HG03439 (cell line): ENCODE results near the gene TRPM2.
"Not testable (repeated sequence)": the region's sequence is repeated elsewhere in the genome, so short reads cannot be mapped to it uniquely, and the experiment has no call there.

Experiments
- ATAC-seq: cut with Tn5 transposase; IDR thresholded peaks from one replicate; pipeline ENCODE4 v1.9.1; 2021; ENCODE audit warnings: mild to moderate bottlenecking, moderate library complexity; ENCODE audit not compliant: unreplicated experiment

The TRPM2 gene

DNA sequence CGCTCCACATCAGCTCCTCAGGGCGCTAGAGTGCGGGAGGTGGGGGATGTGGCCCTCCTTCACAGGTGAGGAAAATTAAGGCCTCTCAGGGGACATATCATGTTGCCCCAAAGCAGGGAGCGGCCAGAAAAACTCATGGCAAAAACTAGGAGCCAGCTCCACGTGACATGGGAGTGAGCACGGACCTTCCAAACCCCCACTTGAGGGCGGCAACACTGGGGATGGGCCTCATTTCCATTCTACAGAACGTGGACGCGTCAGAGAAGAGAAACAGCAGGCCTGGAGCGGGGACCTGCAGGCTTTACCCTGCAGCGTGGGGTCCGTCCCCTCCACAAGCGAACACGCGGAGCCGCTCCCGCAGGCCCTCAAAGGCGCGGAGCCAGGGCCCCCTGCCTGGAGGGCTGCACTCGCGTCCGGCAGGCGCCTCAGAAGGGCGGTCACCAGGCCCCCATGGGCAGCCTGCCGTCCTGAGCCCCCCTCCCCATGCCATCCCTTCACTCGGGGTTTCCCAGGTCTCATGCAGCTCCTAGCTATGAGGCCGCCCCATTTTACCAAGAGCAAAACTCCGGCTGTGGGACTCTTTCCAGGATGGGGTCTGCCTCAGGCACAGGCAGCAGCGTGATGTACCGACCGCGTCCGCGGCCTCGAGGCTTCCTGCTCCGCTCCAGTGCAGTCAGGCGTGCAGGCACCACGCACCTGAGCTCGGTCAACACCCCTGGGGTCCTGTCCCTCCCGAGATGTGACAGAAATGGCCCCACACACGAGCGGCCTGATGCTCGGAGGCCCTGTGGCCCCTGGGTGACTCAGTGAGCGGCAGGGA is 19.7 kb upstream of the TRPM2 start:
- ATAC-seq = no peak

DNA sequence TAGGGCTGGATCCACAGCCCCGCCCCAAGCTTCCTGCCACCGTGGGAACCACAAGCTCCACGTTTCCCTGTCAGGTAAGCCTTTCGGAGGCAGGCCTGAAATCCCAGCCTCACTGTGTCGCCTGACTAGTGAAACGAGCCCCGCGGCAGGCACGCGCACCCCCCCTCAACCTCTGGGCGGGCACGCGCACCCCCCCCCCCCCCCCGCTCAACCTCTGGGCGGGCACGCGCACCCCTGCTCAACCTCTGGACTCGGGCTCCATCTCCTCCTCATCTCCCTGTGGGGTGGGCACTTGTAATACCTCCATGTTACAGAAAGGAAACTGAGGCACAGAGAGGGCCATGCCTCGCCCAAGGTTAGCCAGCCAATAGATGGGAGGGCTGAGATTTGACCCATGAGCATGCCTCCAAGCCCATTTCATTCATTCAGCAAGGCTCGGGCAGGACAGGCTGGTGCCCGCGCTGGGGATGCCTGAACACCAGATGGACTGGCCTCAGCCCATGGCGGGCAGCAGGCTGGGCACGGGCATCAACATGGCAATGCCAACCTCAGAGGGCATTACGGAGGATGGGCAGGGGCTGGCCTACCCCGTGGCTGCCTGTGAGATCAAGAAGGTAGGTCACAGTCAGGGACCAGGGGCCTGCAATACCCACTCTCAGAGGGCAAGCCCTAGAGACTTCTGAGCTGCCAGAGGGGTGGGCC is 18.9 kb upstream of the TRPM2 start:
- ATAC-seq = no peak

DNA sequence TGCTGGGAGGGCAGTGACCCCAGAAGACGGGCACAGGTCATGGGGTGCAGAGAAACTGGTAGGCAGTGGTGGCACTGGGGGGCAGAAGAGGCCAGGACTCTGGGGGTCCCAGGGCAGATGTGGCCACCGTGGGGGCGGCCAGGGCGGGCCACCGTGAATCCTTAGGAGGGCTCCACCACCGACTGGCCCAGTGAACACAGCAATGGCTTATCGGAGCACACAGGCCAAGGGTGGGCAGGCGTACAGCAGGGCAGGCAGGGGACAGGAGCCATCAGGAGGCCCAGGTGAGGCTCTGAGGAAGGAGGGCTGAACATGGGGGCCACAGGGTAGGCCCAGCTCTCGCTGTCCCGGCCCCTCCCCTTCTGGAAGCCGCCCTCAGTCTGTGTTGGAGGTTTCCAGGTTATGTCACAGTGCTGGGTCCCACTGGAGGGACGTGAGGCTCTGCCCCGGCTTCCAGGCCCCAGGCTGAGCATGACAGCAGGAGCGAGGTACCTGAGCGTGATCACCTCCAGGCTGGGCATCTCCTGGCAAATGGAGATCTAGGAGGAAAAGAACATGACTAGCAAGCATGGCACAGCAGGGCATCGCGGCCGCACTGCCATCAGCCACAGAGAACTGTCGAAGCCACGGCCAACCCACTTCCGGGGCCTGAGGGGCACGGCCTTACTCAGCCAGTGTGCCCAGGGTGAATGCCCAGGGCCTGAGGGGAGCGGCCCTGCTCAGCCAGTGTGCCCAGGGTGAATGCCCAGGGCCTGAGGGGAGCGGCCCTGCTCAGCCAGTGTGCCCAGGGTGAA is 18.0 kb upstream of the TRPM2 start:
- ATAC-seq = no peak

DNA sequence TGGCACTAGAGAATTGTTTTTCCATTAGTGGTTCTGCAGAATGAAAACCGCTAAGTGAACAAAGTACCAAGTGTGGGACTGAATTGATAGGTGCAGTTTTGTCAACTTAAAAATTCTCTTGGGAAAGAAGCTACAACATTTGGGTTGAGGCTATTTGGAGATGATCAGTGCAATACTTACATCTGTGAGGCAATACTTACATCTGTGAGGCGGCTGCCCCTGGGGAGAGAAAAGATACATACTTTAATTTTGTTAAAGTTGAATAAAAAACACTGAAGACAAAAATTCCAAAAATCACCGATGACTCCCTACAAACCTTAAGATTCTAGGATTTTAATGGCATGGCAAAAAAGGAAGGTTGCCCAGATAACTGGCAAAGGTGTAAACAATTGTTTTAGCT is 16.0 kb upstream of the TRPM2 start:
- ATAC-seq = no peak

DNA sequence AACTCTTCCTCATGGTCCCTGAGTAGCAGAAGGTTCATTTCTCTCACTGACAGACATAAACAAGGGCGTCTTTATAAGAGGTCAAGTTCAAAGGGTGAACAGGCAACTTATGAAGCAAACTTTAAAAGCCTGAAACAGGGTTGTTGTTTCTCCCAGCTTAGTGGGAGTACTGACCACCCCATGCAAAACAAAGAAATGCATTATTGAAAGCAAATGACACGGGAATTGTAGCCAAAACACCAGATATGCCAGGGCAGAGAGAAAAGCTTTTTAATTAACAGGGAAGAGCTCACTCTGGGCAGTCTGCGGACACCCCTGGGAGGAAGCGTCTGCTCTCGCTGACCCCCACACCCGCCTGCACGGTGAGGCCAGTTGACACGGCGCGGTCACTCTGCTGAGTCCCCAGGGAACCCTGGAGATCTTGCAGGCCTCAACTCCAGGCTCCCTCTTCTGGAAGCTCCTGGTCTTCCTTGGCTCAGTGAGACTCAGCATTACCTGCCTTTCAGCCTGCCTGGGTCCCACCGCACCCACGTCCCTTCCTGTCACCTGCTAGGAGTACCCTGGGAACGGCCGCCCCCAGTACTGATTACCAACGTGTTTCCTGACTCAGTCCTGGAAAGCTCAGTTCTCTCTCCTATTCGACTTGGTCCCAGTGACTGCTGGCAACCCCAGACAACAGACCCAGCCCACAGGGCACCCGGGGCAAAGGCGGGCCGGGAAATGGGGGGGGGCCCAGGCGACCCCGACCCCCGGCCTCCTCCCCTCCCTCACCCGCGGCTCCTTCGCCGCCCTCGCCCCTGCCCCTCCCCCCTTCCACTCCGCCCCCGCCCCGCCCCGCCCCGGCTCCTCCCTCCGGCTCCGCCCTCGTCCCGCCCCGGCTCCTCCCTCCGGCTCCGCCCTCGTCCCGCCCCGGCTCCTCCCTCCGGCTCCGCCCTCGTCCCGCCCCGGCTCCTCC is 15.2 kb upstream of the TRPM2 start:
- ATAC-seq = no peak

DNA sequence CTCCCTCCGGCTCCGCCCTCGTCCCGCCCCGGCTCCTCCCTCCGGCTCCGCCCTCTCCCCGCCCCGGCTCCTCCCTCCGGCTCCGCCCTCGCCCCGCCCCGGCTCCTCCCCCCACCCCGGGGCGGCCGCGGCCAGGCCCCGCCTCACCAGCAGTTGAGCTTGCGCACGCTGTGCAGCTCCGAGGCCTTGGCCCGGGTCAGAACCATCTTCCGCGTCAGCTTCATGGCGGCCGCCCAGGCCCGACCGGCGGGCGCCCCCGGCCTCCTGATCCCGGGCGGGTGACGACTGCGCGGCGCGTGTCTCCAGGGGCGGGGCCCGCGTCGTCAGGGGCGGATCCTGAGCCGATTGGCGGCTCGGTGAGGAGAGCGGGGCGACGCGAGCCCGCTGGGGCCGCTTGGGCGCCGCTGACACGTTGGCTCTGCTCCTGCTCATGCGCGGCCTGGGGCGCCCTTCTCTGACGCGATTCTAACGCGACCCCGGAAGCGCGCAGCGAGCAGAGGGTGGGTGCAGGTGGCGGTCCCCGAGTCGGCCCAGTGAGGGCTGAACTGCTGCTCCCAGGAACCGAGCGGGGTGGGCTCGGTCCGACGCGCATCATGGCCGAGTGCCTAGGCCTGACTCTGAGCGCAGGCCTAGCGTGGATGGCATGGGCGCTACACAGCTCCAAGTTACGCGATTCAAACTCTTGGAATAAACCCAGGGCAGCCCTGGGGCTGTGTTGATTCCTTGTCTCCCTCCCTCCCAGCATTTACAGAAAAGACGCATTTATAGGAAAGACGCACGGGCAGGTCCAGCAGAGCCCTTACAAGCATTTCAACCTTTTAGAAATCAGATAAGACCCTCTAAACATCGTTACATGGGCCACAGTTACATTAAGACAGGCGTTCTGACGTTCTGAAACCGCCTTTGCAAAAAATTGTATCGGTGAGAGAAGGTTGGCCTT is 14.2 kb upstream of the TRPM2 start, which contains the start of gene CFAP410:
Gene CFAP410, minus strand, starts transcription at position 420 of the 940 bp plus-strand sequence. Its CDS starts 196 bp downstream, at position 224.
- peak; percentile 91 for ATAC-seq

DNA sequence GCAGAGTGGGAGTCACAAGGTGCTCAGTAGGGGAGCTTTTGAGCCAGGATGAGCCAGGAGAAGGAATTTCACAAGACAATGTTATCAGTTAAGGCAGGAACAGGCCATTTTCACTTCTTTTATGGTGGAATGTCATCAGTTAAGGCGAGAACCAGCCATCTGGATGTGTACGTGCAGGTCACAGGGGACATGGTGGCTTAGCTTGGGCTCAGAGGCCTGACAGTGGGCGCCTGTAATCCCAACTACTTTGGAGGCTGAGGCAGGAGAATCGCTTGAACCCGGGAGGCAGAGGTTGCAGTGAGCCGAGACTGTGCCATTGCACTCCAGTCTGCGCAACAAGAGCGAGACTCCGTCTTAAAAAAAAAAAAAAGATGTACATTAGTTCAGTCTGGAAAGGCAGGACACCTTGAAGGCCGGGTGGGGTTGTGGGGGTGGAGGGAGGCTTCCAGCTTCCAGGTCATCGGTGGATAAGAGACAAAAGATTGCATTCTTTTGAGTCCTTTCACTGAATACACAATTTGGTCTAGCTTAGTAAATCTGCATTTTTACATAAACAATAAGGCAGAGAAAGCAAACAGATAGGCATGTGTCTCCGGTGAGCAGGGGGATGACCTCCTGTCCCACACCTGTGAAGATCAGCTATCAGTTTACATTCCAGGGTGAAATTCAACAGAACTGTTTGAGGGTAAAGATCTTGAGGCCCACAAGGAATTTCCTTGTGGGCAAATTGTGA is 11.5 kb upstream of the TRPM2 start:
- not testable (repeated sequence) for ATAC-seq

DNA sequence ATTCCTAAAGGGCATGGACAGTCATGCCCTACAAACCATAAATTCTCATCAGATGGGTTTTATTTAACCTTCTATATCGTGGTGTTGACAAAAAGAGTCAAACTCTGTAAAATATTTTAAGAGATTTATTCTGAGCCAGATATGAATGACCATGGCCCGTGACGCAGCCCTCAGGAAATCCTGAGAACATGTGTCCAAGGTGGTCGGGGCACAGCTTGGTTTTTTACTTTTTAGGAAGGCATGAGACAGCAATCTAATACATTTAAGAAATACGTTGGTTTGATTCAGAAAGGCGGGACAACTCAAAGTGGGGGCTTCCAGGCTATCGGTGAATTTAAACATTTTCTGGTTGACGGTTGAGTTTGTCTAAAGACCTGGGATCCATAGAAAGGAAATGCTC is 10.4 kb upstream of the TRPM2 start:
- ATAC-seq = not testable (repeated sequence)

DNA sequence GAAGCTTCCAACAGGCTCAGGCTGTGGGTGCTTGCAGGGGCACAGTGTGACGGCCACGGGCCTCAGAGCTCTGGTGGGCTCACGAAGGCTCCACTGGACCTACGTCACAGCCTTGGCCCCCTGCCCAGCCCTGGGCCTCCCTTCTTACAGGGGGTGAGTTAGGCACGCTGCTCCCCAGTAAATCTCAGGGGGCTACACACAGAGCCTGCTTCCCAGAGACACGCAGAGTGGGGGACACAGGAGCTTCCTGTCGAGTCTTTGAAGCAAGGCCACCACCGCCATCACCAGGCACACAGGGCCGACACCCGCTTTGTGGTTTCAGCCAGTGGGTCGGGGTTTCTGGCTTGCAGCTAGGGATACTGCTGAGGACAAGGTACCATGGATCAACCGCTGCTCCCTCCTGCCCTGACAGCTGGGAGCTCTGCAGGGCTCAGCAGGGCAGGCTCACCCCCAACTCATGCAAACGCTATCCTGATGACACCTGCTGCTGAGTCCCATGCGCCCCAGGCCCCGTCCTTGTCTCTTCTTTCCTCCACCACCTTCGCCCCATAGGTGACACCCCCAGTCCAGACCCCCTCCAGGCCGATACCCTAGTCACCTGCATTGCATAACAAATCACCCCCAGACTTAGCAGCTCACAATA is 8.8 kb upstream of the TRPM2 start:
- ATAC-seq = no peak

DNA sequence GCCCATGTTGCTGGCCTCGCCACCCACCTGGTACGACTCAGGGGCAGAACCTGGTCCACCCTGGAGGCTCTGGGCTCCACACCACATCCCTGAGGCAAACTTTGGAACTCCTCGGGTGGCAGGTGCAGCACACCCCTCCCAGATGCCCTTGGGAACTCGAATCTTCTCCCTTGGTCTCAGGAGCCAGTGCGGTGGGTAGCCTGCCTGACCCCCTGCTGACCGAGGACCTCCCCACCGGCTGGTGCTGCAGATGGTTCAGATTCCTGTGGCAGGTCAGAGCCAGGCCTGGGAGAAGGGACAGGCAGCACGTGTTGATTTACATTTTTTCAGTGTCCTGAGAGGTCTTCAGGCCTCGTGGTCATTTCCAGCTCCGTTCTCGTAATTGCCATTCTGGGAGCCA is 7.9 kb upstream of the TRPM2 start:
- no peak for ATAC-seq

DNA sequence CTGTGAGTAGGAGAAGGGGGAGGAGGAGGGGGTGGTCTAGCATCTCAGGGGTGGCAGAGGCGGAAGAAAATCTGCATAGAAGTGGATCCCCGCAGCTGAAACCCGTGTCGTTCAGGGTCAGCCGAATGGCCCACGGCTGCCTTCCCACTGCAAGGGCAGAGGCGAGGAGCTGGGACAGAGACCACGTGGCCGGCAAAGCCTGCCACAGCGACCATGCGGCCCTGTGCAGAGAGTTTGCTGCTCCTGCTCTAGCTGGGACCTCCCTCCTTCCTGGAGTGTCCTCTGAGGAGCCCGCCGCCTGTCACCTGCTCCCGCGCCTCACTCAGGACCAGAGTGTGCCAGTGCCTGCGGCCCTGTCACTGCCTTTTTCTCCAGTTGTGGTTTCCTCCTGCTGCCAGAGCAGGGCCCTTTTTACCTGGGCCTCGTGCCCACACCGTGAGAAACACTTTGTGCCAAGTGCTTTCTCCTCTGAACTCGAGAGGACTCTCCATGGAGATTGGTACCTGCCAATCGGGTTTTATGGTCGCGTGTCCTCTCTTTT is 5.4 kb upstream of the TRPM2 start:
- ATAC-seq = no peak

DNA sequence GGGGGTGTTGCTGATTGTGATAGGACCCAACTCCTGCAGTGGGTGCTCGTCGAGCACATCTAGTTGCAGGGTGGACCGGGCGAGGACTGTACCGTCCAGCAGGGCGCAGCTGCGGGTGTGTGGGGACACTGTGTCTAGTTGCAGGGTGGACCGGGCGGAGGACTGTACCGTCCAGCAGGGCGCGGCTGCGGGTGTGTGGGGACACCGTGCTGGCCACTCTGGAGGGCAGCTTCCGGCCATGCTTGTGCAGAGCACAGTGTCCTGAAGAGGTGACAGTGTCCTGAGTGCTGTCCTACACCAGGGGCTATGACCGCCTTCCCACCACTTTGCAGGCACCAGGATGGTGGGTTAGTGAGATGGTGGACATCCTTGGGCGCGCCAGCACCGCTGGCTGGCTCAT is 4.6 kb upstream of the TRPM2 start:
- ATAC-seq = no peak

DNA sequence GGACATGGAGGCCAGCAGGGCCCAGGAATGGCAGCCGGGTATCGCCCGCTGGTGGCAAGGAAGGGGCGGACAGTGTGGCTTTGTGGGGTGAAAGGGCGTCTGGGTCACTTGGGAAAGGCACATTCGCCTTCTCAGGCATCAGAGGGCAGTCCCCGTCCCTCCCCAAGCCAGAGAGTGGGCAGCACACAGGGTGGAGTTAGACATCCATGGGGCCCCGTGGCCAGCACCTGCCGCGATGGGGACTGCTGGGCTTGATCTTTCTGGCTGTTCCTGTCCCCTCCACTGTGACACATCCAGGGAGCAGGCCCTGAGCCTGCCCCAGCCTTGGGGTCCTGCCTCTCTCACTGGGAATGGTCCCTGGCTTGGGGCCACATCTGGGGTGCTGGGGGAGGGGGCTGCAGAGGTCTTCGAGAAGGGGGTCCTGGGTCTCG is 4.0 kb upstream of the TRPM2 start:
- ATAC-seq = no peak

DNA sequence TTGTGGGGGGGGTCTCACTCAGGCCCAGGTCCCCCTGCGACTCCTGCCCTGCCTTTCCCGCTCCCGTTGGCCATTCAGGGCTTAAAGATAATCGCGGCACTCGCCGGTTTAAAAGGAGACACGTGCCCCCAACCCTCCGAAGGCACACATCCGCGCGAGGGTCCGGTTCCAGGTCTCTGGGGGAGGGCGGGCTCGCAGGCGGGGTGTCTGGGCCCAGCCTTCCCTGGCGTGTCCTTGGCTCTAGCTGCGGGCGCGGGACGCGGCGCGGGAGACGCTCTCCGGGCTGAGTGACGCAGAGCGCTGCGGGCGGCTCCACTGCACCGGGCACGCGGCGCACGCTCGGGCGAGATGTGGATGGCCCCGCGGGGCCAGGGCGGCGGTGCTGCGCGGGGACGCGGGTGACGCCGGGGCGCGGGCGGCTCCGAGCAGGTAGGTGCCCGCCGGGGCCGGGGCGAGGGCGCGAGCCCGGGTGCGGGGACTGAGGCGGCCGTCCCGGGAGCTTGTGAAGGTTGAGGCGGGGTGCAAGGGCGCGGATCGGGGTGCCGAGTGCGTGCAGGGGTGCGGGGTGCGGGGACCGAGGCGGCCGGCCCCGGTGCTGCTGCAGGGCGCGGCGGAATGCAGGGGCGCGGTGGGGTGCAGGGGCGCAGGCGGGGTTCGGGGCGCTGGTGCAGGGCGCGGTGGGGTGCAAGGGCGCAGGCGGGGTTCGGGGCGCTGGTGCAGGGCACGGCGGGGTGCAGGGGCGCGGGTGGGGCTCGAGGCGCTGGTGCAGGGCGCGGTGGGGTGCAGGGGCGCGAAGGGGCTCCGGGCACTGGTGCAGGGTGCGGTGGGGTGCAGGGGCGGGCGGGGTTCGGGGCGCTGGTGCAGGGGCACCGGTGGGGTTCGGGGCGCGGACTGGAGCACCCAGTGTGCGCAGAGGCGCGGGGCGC is 3.3 kb upstream of the TRPM2 start:
- ATAC-seq = no peak

DNA sequence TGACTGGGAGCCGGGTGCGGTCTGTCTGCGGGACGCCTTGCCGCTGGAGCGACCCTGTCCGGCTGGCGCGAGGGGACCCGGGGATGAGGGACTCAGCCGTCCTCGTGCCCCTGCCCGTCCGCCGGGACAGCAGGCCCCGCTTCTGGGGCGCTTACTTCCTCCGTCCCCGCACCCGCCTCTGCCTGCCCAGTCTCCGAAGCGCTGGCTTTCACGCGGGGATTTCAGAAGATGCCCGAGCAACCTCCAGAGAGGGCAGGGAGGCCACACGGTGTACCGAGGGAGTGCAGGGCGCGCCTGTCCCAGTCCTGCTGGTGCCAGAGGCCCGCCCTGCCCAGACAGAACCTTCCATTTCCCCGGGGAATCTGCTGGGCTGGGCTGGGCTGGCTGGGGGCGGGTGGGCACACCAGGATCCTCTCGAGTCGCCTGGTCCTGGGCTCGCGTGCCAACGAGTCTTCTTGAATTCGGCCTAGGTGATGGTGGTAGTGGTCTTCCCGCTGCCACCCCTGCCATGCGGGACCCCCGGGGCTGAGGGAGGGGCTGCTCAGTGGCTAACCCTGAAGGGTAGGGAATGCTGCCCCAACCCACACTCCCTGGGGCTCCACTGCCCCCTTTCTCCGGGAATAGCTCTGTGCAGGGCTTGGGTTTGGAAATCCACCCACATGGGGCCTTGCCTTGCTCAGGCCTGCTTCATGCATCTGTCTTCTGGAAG is 2.5 kb upstream of the TRPM2 start:
- ATAC-seq = no peak
